HepG2 (cell line): Measurements from ENCODE around the gene OR10A3. TPM values are rescaled to one million over a fixed set of nuclear protein-coding genes. Genes with fewer than 3 reads are reported as not detected.

Source experiments
- AGO1 ChIP-seq: fragments of 200-400 bp; formaldehyde crosslinking; IDR thresholded peaks from 2 replicates; pipeline ENCODE4 v1.6.1; 2017; ENCODE audit warnings: mild to moderate bottlenecking, low read depth, low read length, moderate library complexity; ENCODE audit not compliant: poor library complexity, severe bottlenecking
- CEBPZ ChIP-seq: IDR thresholded peaks from 2 replicates; pipeline ENCODE4 v1.6.1; 2012; ENCODE audit warnings: low read length, improper control_type of control experiment
- DMAP1 ChIP-seq: IDR thresholded peaks from 2 replicates; pipeline ENCODE4 v1.6.1; 2016
- ELF4 ChIP-seq: sonication (generic); formaldehyde crosslinking; IDR thresholded peaks from 2 replicates; pipeline ENCODE4 v1.5.0; 2020; ENCODE audit warnings: missing genetic modification reagents, mild to moderate bottlenecking, moderate library complexity, borderline replicate concordance
- PITX1 ChIP-seq: sonication (generic); formaldehyde crosslinking; IDR thresholded peaks from 2 replicates; pipeline ENCODE4 v1.5.1; 2020; ENCODE audit warnings: mild to moderate bottlenecking, missing genetic modification reagents
- POLR2AphosphoS5 ChIP-seq: IDR thresholded peaks from 2 replicates; pipeline ENCODE4 v1.6.1; 2012; ENCODE audit warnings: low read depth, low read length
- PRDM4 ChIP-seq: sonication (generic); formaldehyde crosslinking; IDR thresholded peaks from 2 replicates; pipeline ENCODE4 v1.9.0; 2021; ENCODE audit warnings: missing genetic modification reagents, borderline replicate concordance
- RNF2 ChIP-seq: fragments of 450-650 bp; conservative IDR thresholded peaks from 2 replicates; pipeline ENCODE4 v1.6.1; 2016; ENCODE audit warnings: low read depth
- SMAD1 ChIP-seq: sonication (generic); formaldehyde crosslinking; IDR thresholded peaks from 2 replicates; pipeline ENCODE4 v1.4.0; 2020; ENCODE audit warnings: missing genetic modification reagents, low read depth, mild to moderate bottlenecking, borderline replicate concordance
- THYN1 ChIP-seq: sonication (generic); formaldehyde crosslinking; IDR thresholded peaks from 2 replicates; pipeline ENCODE4 v1.8.1; 2023; ENCODE audit warnings: low read depth, mild to moderate bottlenecking, moderate library complexity, missing genetic modification reagents, borderline replicate concordance
- TP53 ChIP-seq: sonication (generic); formaldehyde crosslinking; conservative IDR thresholded peaks from 2 replicates; pipeline ENCODE4 v1.4.0; 2020; ENCODE audit warnings: missing genetic modification reagents
- ZC3H13 ChIP-seq: sonication (generic); formaldehyde crosslinking; IDR thresholded peaks from 2 replicates; pipeline ENCODE4 v1.8.1; 2023; ENCODE audit warnings: mild to moderate bottlenecking, missing genetic modification reagents, moderate library complexity
- ZNF10 ChIP-seq: sonication (generic); formaldehyde crosslinking; IDR thresholded peaks from 2 replicates; pipeline ENCODE4 v1.4.0; 2020; ENCODE audit warnings: mild to moderate bottlenecking, low read depth, missing genetic modification reagents, borderline replicate concordance
- ZNF724P ChIP-seq: sonication (generic); formaldehyde crosslinking; IDR thresholded peaks from 2 replicates; pipeline ENCODE4 v1.8.0; 2022; ENCODE audit warnings: missing genetic modification reagents, borderline replicate concordance
- ZNF879 ChIP-seq: sonication (generic); formaldehyde crosslinking; IDR thresholded peaks from 2 replicates; pipeline ENCODE4 v1.8.1; 2023; ENCODE audit warnings: missing genetic modification reagents
- ZSCAN21 ChIP-seq: sonication (generic); formaldehyde crosslinking; IDR thresholded peaks from 2 replicates; pipeline ENCODE4 v1.8.0; 2022; ENCODE audit warnings: mild to moderate bottlenecking, missing genetic modification reagents, moderate library complexity, borderline replicate concordance
- polyA plus RNA-seq, 8 experiments: library from polyadenylated mRNA; depleted of rRNA in 3 of 8; stranded (reverse) in 7 of 8; unstranded in 1 of 8; fragments of >200 nt; fragmentation: Illumina TruSeq in 4 of 8; extraction: Trizol in 4 of 8; gene quantifications; 2 replicates each; pipeline versions ENCODE4 v1.2.1 to v1.2.3, GENCODE V29; 2011 to 2016; ENCODE audit warnings: low read depth in 4 of 8, missing spikeins in 1 of 8, mixed read lengths in 1 of 8; ENCODE audit not compliant: insufficient read depth in 1 of 8
- total RNA-seq, 5 experiments: library from RNA; depleted of rRNA; stranded (reverse); fragments of >200 nt; fragmentation: Illumina TruSeq; extraction: Trizol; gene quantifications; 2 replicates each; pipeline ENCODE4 v1.2.3, GENCODE V29; 2016; ENCODE audit warnings: low read depth in 1 of 5
- TF ChIP-seq, protein P1 (sequence below): sonication (generic); formaldehyde crosslinking; conservative IDR thresholded peaks from 2 replicates; pipeline ENCODE4 v1.4.0; 2020; ENCODE audit warnings: mild to moderate bottlenecking, missing genetic modification reagents, moderate library complexity

Gene OR10A3
- total and polyA plus RNA-seq, 2 of the 13 experiments (the other 11 are each of a cell fraction or from before 2014, with no cell fraction given): not detected

DNA sequence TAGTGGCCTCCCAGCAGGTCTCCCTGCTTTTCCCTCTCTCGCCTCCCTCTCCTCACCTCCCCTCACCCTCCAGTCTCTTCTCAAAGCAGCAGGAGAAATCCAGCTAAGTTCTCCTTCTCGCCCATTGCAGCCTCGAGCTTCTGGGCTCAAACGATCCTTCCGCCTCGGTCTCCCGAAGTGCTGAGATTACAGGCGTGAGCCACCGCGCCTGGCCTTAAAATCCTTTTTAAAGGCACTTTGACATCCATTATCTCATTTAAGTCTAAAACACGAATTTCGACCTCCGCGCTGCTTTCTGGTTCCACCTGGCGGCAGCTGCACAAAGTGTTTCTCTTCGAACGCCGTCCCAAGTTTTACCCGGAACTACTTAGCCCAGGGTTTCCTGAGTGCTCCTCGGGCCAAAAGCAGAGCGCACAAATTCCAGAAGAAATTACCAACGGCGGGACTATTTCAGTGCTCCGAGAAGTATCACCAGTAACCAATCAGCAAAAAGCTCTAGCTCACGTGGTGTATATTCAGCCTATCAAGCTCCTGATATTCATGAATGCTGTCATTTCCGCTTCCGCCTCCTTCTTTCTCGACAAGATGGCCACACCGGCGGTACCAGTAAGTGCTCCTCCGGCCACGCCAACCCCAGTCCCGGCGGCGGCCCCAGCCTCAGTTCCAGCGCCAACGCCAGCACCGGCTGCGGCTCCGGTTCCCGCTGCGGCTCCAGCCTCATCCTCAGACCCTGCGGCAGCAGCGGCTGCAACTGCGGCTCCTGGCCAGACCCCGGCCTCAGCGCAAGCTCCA, 45.5 kb upstream of the OR10A3 start, which contains the start of gene EIF3F (continued):
- TF ChIP-seq, protein P1, sequence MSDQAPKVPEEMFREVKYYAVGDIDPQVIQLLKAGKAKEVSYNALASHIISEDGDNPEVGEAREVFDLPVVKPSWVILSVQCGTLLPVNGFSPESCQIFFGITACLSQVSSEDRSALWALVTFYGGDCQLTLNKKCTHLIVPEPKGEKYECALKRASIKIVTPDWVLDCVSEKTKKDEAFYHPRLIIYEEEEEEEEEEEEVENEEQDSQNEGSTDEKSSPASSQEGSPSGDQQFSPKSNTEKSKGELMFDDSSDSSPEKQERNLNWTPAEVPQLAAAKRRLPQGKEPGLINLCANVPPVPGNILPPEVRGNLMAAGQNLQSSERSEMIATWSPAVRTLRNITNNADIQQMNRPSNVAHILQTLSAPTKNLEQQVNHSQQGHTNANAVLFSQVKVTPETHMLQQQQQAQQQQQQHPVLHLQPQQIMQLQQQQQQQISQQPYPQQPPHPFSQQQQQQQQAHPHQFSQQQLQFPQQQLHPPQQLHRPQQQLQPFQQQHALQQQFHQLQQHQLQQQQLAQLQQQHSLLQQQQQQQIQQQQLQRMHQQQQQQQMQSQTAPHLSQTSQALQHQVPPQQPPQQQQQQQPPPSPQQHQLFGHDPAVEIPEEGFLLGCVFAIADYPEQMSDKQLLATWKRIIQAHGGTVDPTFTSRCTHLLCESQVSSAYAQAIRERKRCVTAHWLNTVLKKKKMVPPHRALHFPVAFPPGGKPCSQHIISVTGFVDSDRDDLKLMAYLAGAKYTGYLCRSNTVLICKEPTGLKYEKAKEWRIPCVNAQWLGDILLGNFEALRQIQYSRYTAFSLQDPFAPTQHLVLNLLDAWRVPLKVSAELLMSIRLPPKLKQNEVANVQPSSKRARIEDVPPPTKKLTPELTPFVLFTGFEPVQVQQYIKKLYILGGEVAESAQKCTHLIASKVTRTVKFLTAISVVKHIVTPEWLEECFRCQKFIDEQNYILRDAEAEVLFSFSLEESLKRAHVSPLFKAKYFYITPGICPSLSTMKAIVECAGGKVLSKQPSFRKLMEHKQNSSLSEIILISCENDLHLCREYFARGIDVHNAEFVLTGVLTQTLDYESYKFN (CRISPR knock-in tag): peak; percentile 34
- TF ChIP-seq RNF2 (0 out of 2 replicates have a peak, but pooled peaks have one; percentile 57), AGO1 (no peak), ELF4 (CRISPR knock-in tag) (peak; percentile 55; the same call in 1 of the 2 replicates), ZNF724P (CRISPR knock-in tag) (no peak), SMAD1 (CRISPR knock-in tag) (no peak), CEBPZ (no peak), ZNF10 (no peak), TP53 (peak; percentile 78; the same call in 1 of the 2 replicates), PITX1 (CRISPR knock-in tag) (peak; percentile 61; the same call in 1 of the 2 replicates), POLR2AphosphoS5 (peak; percentile 65), ZNF879 (CRISPR knock-in tag) (0 out of 2 replicates have a peak, but pooled peaks have one; percentile 48), ZSCAN21 (CRISPR knock-in tag) (peak; percentile 39; the same call in 1 of the 2 replicates), THYN1 (CRISPR knock-in tag) (no peak), DMAP1 (peak; percentile 53; the same call in 1 of the 2 replicates), ZC3H13 (CRISPR knock-in tag) (peak; percentile 33; the same call in 1 of the 2 replicates), PRDM4 (CRISPR knock-in tag) (no peak)
